LNCAP (cell line): ENCODE measurements around the gene LENG1.

Source experiments
- TF ChIP-seq, protein P1 (sequence below): fragments of 450-650 bp; IDR thresholded peaks from 2 replicates; pipeline ENCODE4 v1.5.1; 2017; ENCODE audit warnings: mild to moderate bottlenecking

LENG1 gene

DNA sequence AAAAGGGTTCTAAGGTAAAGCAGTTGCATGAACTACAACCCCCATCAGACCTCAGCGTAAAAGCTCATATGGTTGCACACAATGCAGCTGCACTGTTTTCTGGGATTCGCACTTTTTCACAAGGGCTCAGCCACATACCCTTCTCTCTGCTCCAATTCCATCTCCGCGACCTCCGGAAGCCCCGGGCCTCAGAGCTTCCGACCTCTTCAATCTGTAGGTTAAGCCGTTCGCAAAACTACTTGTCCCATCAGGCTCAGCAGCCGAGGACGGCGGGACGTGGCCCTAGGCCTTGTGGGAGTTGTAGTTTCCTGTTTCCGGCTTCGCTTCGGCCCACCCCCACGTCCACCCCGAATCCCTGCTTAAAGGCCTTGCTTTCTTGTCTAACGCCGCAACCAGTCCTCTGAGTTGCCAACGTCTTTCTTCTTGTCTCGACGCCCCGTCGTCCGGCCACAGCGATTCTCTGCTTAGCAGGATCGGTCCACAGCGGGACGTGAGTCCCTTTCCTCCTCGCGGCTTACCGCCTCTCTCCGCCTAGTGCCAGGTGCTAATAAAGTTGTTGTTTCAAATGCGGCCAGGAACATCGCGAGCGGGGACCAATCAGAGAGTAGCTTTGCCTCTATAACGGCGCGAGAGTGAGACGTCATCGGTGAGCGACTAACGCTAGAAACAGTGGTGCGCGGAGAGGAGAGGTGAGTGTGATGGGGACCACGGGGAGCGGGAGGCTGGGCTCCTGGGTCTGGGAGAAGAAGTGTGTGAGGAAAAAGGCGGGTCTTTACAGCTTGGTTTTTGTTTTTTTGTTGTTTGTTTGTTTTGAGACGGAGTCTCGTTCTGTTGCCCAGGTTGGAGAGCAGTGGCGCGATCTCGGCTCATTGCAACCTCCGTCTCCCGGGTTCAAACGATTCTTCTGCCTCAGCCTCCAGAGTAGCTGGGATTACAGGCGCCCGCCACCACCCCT, 44.1 kb downstream of the LENG1 start, which contains the start of the genes PRPF31 and TFPT:
TSS of gene PRPF31 (plus strand) at position 646 of the 955 bp plus-strand sequence. CDS start 2,525 bp downstream, outside the sequence.
TSS of gene TFPT (minus strand) at position 549 of the 955 bp plus-strand sequence. CDS start at position 161, 388 bp downstream.
- TF ChIP-seq, protein P1, sequence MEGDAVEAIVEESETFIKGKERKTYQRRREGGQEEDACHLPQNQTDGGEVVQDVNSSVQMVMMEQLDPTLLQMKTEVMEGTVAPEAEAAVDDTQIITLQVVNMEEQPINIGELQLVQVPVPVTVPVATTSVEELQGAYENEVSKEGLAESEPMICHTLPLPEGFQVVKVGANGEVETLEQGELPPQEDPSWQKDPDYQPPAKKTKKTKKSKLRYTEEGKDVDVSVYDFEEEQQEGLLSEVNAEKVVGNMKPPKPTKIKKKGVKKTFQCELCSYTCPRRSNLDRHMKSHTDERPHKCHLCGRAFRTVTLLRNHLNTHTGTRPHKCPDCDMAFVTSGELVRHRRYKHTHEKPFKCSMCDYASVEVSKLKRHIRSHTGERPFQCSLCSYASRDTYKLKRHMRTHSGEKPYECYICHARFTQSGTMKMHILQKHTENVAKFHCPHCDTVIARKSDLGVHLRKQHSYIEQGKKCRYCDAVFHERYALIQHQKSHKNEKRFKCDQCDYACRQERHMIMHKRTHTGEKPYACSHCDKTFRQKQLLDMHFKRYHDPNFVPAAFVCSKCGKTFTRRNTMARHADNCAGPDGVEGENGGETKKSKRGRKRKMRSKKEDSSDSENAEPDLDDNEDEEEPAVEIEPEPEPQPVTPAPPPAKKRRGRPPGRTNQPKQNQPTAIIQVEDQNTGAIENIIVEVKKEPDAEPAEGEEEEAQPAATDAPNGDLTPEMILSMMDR: no peak

- TF ChIP-seq, protein P1: no peak
Observed at GRCh38 chr19:54114340-54115108, 45.0 kb downstream of the LENG1 start.

- TF ChIP-seq, protein P1: no peak
Observed at GRCh38 chr19:54109651-54110050, 49.9 kb downstream of the LENG1 start.

GRCh38 chr19:54108496-54108895, 51.0 kb downstream of the LENG1 start:
- TF ChIP-seq, protein P1: no peak

- TF ChIP-seq, protein P1: no peak
Observed at GRCh38 chr19:54107876-54108490, 51.5 kb downstream of the LENG1 start.

DNA sequence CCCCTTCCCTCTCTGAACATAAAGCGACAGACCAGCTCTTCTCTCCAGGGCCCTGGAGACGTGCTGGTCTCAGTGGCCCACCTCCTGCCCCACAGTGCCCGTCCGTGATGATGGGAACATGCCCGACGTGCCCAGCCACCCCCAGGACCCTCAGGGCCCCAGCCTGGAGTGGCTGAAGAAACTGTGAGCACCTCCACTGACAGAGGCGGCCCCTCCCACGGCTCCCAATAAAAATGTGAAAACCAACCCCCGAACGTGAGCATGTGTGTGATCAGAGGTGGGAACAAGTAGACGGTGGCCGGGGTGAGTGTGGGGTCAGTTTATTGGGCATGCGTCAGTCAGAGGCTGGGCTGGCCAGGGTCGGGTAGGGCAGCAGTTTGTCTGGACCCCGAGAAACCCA, 52.8 kb downstream of the LENG1 start:
- TF ChIP-seq, protein P1: no peak

DNA sequence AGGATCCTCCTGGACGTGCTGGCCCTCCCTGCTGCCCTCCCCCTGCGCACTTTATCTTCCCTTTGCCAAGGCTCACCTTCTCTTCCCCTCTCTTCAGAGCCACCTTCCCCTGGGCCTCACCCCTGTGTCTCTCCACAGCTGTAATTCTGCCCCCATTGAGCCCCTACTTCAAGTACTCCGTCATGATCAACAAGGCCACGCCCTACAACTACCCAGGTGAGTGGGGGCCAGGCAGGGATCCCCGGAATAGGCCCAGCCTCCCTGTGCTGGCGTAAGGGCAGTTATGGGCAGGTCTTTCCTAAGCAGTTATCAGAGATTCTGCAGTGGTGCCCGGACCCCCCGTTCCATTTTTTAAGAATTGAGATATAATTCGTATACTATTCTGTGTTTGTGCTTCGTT, 53.7 kb downstream of the LENG1 start:
- TF ChIP-seq, protein P1: no peak
